Upper lobe of left lung (tissue), 4 donors: Measurements from ENCODE around the gene ALCAM.

Experiments
- EP300 ChIP-seq, 4 donors: sonication (generic); formaldehyde crosslinking; IDR thresholded peaks; one replicate each; pipeline ENCODE4 v1.5.1; 2017; ENCODE audit warnings: antibody characterized with exemption in 4 of 4, control low read depth in 2 of 4
- TF ChIP-seq, protein P1 (sequence below), 6 experiments: fragments of 450-650 bp in 4 of 6; fragments of 200-600 bp in 2 of 6; sonication (generic) in 2 of 6; IDR thresholded peaks; one replicate each; pipeline ENCODE4 v1.5.1; 2016 to 2019; ENCODE audit warnings: antibody characterized with exemption in 6 of 6

DNA sequence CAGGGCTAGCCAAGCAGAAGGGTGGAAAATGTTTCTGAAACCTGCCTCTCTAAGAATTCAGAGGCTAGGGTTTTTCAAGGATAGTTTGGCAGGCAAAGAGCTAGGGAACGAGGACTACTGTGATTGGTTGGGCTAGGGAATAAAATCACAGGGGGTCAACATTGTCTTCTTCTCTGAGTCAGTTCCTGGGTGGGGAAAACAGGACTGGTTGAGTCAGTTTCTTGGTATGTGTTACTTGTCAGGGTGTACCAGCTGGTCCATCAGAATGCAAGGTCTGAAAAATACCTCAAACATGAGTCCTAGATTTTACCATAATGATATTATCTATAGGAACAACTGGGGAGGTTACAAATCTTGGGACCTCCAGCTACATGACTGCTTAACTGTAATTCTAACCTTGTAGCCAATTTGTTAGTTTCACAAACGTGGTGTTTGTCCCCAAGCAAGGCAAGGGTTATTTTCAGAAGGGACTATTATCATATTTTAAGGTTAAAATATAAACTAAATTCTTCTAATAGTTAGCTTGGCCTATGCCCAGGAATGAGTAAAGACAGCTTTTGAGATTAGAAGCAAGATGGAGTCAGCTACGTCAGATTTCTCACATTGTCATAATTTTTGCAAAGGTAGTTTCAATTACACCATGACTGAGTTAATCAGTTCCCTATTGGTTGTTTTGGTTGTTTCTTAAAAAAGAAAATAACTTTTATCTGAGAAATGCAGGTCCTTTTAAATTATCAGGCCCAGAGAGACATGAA, 231.5 kb downstream of the ALCAM start:
- TF ChIP-seq, protein P1, sequence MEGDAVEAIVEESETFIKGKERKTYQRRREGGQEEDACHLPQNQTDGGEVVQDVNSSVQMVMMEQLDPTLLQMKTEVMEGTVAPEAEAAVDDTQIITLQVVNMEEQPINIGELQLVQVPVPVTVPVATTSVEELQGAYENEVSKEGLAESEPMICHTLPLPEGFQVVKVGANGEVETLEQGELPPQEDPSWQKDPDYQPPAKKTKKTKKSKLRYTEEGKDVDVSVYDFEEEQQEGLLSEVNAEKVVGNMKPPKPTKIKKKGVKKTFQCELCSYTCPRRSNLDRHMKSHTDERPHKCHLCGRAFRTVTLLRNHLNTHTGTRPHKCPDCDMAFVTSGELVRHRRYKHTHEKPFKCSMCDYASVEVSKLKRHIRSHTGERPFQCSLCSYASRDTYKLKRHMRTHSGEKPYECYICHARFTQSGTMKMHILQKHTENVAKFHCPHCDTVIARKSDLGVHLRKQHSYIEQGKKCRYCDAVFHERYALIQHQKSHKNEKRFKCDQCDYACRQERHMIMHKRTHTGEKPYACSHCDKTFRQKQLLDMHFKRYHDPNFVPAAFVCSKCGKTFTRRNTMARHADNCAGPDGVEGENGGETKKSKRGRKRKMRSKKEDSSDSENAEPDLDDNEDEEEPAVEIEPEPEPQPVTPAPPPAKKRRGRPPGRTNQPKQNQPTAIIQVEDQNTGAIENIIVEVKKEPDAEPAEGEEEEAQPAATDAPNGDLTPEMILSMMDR (IDR thresholded peaks at IDR 0.05): no peak
- no peak for TF ChIP-seq EP300 (IDR thresholded peaks at IDR 0.05)
